GM18909 (cell line): ENCODE data around the gene ELF2.
"Not testable (repeated sequence)": the region's sequence is repeated elsewhere in the genome, so short reads cannot be mapped to it uniquely, and the experiment has no call there.

Experiments
- ATAC-seq: cut with Tn5 transposase; IDR thresholded peaks from one replicate; pipeline ENCODE4 v1.9.1; 2021; ENCODE audit warnings: mild to moderate bottlenecking; ENCODE audit not compliant: unreplicated experiment, poor library complexity

The ELF2 gene

GRCh38 chr4:139083956-139084803 is 92.8 kb downstream of the ELF2 start:
- peak; percentile 60 for ATAC-seq

- peak; percentile 31 for ATAC-seq
Measured at GRCh38 chr4:139083607-139083955, 93.4 kb downstream of the ELF2 start.

DNA sequence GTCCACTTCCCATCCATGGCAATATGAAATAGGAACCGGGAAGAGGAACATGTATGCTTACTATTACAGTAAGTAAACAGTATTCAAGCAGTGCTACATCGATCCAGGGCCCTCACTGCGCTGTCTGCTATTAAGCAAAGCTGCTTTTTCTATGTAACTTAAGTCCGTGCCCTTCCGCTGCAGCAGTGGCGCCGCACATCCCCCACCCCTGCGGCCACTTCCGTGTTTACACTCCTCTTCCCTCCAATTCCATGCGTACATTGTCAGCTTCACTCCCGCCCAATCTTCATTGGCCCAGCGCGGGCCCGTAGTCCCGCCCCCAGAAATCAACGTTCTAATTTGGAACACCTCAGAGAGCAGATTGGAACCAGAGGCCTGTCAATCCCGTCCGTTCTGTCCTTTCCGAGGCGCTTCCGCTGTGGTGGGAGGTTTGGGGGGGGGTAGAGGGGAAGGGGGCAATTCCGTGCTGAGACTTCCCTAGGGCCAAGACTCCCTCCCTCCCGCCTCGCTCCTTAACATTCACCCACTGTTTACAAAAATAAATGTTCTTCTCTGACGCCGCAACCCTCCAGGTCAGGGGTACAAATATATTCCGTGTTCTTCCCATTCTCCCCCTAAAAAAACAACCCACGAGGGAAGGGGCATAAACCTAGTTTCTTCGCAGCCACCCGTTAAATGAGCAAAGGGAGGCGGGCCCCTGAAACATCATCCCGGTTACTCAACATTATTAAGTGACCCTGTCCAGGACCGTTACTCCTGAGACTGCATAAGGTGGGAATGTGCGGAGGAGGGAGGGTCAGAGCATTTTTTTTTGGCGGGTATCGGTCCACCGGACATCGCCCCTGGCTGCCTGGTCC is 94.0 kb downstream of the ELF2 start:
- ATAC-seq = peak; percentile 88

DNA sequence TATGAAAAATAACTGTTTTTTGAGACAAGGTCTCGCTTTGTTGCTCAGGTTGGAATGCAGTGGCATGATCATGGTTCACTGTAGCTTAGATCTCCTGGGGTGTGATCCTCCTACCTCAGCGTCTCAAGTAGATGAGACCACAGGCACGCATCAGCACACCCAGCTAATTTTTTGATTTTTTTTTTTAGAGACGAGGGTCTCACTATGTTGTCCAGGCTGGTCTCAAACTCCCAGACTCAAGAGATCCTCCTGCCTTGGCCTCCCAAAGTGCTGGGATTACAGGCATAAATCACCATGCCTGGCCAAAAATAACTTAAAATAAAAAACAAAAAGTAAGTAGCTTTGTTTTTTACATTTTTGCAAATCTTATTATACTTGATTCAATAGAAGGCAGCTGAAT is 98.1 kb downstream of the ELF2 start:
- no peak for ATAC-seq

- no peak for ATAC-seq
Measured at GRCh38 chr4:139077567-139078355, 99.3 kb downstream of the ELF2 start.

DNA sequence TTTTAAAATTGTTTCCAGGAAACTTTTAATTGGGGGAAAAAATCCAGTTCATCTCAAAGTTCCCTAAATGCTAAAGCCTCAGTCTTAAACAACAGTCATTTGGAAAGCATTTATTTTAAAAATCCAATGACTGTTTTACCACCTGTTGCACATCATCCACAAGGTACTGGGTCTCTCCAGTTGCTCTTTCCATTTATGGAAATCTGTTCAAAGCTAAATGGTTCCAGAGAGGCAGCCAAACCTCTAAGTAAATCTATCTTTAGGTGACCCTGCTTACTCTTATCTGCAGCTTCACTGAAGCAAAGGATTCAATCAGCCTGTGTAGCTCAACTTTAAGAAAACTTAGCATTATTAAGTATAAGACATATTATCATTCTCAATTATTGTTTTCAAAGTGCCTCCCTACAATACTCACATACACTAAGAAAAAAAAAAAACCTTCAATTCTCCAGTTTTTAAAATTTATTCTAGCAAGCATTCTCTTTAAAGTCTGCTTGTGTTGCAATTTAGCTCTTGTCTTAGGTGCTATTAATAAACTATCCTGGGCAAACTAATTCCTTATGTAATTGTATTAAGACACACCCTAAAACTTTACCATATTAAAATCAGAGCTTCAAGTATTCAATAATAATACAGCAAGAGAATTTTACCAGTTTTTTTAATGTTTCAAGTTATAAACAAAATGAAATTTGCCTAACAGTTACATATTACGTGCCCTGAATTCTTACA is 100.8 kb downstream of the ELF2 start:
- ATAC-seq = no peak

DNA sequence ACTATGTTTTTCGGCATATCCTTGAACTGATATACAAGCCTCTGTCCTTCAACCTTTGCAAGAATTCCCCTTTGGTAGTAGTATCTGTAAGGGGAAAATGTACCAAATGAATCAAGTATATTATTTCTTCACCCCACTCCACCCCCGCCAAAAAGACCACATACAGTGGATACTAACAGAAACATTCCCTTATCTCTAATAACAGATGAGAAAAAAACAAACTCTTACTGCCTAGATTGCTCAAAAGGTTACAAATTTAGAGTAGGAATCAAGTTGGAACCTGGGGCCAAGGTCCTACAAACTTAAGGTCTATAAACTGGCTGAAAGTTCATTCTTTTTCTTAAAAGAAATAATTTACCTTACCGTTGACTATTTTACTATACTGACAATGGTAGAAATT is 116.4 kb downstream of the ELF2 start:
- ATAC-seq = no peak

DNA sequence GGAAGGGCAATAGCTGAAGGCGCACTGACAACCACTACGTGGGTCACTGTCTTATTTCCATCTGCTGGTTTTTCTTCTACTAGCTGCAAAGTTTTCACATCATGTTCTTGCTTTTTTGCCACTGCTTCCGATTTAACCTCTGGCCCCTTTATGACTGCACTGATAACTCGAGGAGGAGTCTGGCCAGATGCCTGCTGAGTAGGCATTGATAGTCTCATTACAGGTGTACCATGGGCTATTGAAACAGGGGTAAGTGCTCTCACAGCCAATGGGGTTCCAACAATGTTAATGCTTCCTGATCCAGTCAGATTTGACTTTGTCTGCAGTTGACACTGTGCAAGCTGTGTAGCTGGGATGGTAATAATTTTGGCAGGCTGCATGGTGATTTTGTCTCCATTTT is 118.0 kb downstream of the ELF2 start:
- ATAC-seq = not testable (repeated sequence)

DNA sequence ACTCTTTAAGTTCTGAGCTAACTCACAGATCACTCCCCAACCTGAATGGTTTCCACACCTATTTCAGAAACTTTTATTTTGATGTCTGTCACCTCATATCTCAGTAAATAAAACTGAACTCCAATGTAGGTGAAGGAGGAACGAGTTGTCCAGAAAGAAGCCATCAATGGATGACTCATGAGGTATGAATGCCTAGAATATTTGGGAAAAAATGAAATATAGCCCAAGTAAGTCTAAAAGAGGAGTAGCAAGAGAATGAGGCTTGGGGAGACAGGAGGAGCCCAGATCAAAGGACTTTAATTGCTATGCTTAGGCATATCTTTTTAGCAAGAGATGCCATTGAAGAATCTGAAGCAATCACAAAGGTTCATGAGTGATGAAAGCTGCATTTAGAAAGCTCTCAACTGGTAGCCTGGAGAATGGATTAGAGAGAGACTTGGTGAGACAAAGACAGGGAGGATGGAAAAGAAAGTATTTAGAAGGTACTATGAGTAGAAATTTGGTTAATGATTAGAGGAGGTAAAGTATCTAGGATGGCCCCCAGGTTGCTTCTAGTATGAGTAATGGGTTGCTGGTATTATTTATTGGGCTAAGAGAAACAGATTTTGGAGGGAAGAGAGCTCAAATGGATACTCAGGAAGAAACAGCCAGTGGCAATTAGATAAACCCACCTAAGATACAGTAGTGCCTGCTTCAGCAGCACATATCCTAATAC is 122.1 kb downstream of the ELF2 start:
- ATAC-seq = no peak

GRCh38 chr4:139053909-139054308 is 123.1 kb downstream of the ELF2 start:
- ATAC-seq = no peak

GRCh38 chr4:139050446-139050845 is 126.6 kb downstream of the ELF2 start:
- no peak for ATAC-seq

- no peak for ATAC-seq
Measured at GRCh38 chr4:139048026-139048425, 129.0 kb downstream of the ELF2 start.

- no peak for ATAC-seq
Measured at GRCh38 chr4:139044291-139044690, 132.7 kb downstream of the ELF2 start.

DNA sequence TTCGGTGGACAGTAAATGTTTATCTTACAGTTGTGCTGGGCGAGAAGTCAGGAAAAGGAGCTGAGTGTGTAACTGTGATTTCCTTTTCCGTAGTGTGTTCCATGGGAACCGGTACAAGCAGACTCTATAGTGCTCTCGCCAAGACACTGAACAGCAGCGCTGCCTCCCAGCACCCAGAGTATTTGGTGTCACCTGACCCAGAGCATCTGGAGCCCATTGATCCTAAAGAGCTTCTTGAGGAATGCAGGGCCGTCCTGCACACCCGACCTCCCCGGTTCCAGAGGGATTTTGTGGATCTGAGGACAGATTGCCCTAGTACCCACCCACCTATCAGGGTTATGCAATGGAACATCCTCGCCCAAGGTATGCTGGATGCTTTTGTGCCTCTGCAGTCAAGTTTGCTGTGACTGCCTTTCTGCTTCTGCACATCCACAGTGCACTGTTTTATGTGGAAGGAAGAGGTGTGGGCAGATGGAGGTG is 134.0 kb downstream of the ELF2 start:
- ATAC-seq = no peak

GRCh38 chr4:139038874-139039443 is 138.1 kb downstream of the ELF2 start:
- ATAC-seq = no peak

GRCh38 chr4:139036885-139037284 is 140.1 kb downstream of the ELF2 start:
- no peak for ATAC-seq

GRCh38 chr4:139035650-139036049 is 141.4 kb downstream of the ELF2 start:
- ATAC-seq = no peak

DNA sequence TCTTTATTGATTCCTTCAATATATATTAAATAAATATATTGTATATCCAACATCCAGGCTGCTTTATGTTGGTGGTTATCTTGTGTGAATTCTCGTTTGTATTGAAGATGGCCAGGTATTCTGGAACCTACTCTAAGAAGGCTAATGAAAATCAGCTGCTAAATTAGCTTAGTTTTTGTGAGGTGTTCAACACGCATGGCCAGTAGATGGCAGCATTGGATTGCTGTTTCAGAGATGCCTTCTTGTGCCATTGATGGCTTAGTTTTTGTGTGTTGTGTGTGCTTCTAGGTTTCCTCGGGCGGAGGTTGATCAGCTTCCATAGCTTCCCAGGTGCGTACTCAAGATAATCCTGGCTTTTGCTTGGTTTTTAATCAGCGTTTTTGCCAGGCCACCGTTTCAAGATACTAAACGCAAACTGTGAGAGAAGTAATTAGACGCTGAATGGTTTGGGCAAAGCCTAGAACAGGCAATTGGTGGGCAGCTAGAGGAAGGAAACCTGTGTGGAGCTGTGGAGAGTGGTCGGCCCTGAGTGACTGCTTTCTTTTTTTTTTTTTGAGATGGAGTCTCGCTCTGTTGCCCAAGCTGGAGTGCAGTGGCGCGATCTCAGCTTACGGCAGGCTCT is 146.3 kb downstream of the ELF2 start:
- no peak for ATAC-seq
